ENCODE results near the gene FYTTD1.

Gene FYTTD1

DNA sequence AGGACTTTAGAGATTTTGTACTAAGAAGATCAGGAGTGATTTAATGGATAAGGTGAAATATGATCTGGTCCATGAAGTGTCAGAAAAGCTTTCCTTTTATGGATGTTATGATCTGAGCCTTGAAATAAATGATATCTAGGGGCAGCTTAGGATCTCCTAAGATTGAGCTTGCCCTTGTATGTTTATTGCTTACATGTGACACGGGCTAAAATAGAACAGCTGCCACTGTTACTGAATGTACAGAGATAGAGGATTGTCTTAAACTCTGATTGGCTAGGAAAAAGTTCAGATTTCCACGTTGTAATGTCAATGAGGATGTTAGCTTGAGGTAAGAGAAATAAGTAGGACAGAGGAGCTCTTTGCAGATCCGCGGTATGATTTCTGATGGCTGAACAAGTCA, 8.8 kb downstream of the FYTTD1 start:
- H3K4me3 ChIP-seq (ENCODE audit: low read depth, low read length): no peak overlapping the region
- in situ Hi-C loops (cut with HindIII; ENCODE audit: low sequenced_read_pairs): no loop called here
- DNase-seq (ENCODE audit: low read depth): no peak
- TF ChIP-seq, protein P1, sequence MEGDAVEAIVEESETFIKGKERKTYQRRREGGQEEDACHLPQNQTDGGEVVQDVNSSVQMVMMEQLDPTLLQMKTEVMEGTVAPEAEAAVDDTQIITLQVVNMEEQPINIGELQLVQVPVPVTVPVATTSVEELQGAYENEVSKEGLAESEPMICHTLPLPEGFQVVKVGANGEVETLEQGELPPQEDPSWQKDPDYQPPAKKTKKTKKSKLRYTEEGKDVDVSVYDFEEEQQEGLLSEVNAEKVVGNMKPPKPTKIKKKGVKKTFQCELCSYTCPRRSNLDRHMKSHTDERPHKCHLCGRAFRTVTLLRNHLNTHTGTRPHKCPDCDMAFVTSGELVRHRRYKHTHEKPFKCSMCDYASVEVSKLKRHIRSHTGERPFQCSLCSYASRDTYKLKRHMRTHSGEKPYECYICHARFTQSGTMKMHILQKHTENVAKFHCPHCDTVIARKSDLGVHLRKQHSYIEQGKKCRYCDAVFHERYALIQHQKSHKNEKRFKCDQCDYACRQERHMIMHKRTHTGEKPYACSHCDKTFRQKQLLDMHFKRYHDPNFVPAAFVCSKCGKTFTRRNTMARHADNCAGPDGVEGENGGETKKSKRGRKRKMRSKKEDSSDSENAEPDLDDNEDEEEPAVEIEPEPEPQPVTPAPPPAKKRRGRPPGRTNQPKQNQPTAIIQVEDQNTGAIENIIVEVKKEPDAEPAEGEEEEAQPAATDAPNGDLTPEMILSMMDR (IDR thresholded peaks at IDR 0.05; ENCODE audit: low read depth, low read length, missing control alignments): no peak

DNA sequence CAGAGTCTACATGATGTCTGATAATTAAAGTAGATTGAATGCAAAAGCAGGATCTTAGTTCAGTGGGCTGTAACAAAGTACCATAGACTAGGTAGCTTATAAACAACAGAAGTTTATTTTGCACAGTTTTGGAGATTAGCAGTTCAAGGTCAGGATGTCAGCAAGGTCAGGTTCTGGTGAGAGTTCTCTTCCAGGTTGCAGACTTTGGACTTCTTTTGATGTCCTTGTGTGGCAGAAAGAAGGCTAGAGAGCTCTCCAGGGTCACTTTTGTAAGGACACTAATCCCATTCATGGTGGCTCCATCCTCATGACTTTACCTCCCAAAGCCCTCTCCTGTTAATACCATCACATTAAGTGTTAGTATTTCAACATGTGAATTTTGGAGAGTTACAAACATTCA, 12.1 kb downstream of the FYTTD1 start:
- TF ChIP-seq, protein P1 (IDR thresholded peaks at IDR 0.05; ENCODE audit: low read depth, low read length, missing control alignments): no peak
- in situ Hi-C loops (cut with HindIII; ENCODE audit: low sequenced_read_pairs): no loop called here
- DNase-seq (ENCODE audit: low read depth): no peak
- H3K4me3 ChIP-seq (ENCODE audit: low read depth, low read length): no peak overlapping the region

DNA sequence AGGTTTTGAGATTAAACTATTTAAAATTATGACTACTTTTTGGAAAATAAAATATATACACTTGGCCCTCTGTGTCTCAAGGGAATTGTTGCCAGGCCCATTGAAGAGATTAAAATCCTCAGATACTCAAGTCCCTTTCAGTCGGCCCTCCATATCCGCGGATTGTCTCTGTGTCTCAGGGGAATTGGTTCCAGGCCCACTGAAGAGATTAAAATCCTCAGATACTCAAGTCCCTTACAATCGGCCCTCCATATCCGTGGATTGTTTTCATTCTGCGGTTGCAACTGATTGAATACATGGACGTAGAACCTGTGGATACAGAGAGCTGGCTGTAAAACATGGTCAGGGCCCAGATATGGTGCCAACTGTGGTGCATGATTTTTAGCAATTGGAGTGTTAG, 25.6 kb downstream of the FYTTD1 start:
- in situ Hi-C loops (cut with HindIII; ENCODE audit: low sequenced_read_pairs): no loop called here
- no peak for DNase-seq (ENCODE audit: low read depth)
- TF ChIP-seq, protein P1 (IDR thresholded peaks at IDR 0.05; ENCODE audit: low read depth, low read length, missing control alignments): no peak
- no peak overlapping the region for H3K4me3 ChIP-seq (ENCODE audit: low read depth, low read length)

DNA sequence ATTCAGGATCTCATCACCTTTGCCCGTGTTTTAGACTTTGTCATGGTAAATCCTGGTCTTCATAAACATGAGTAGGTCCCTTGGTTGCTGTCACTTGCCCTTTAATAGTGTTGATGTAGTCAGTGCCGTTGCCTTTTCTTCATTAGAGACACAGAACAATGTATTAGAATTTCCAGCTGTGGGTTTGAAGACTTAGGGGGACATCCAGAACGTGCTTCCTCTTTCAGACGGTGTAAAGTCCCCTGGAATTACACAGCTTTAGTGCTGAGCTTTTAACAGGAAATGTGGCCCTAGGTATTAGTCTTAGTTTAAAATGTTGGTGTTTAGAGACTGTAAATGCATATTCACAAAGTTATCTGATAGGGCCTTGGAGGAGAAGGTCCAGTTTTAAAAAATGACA, 32.5 kb downstream of the FYTTD1 start:
- in situ Hi-C loops (cut with HindIII; ENCODE audit: low sequenced_read_pairs): no loop called here
- H3K4me3 ChIP-seq (ENCODE audit: low read depth, low read length): no peak overlapping the region
- TF ChIP-seq, protein P1 (IDR thresholded peaks at IDR 0.05; ENCODE audit: low read depth, low read length, missing control alignments): no peak
- no peak for DNase-seq (ENCODE audit: low read depth)

DNA sequence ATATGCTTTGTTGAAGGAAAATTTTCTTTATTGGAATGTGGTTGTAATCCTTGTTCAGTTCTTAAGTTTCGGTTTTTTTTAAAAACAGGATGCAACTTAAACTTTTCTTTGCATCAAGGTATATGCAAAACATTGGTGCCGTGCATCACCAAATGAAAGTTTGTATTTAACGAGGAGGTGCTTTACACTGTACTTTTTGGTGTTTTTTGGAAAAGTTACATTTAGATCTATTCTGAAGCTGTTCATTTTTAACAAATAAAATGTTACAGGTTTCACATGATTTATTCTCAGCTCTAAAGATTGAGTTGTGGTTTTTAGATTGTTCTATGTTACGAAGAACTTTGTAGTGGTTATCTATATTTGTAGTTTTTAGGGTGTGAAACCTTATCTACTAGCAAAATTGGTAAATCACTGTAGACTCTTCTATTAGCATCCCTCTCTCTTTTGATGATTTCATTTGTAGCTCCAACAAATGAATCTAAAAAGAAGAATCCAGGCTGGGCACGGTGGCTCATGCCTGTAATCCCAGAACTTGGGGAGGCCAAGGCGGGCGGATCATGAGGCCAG, 34.4 kb downstream of the FYTTD1 start:
- no peak for DNase-seq (ENCODE audit: low read depth)
- TF ChIP-seq, protein P1 (IDR thresholded peaks at IDR 0.05; ENCODE audit: low read depth, low read length, missing control alignments): no peak
- in situ Hi-C loops (cut with HindIII; ENCODE audit: low sequenced_read_pairs): no loop called here
- no peak overlapping the region for H3K4me3 ChIP-seq (ENCODE audit: low read depth, low read length)

DNA sequence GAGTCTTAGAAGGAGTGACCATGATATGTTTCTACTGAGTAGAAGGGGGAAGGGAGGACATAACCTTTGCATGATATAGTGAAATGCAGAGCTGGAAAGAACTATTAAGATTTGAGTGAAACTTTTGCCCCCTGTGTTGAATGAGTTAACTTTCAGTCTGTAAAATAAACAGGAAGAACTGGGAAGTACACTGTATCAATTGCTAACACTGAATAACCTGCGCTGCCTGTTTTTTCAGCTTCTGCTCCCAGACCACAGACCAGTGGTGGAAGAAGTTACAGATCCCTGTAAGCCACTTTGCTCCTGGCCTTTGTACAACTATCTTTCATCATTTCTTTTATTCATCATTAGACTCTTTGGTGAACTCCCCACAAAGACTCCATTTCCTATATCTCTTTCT, 37.7 kb downstream of the FYTTD1 start:
- no peak for DNase-seq (ENCODE audit: low read depth)
- no peak overlapping the region for H3K4me3 ChIP-seq (ENCODE audit: low read depth, low read length)
- in situ Hi-C loops (cut with HindIII; ENCODE audit: low sequenced_read_pairs): no loop called here
- TF ChIP-seq, protein P1 (IDR thresholded peaks at IDR 0.05; ENCODE audit: low read depth, low read length, missing control alignments): no peak

DNA sequence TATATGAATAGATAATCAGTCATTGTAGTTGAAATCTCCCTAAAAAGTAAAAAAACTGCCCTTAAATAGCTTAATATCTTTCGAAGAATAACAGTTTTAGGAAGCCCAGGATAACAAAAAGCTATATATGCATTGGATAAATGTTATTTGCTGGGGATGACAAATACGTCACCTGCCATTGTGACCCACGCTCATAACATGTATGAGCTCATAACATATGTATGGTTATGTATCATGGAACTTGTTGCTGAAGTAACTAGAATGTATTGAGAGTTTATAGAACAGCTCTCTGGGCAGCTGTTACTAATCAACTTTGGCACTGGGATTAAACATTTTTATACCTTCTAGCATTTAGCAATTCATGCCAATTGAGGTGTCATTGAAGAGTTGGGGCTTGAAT, 39.6 kb downstream of the FYTTD1 start:
- TF ChIP-seq, protein P1 (IDR thresholded peaks at IDR 0.05; ENCODE audit: low read depth, low read length, missing control alignments): no peak
- DNase-seq (ENCODE audit: low read depth): no peak
- in situ Hi-C loops (cut with HindIII; ENCODE audit: low sequenced_read_pairs): no loop called here
- H3K4me3 ChIP-seq (ENCODE audit: low read depth, low read length): no peak overlapping the region
